Endodermal cell (in vitro differentiated cells): ENCODE measurements around the gene BCKDHB. TPM values are rescaled to one million over a fixed set of nuclear protein-coding genes. Genes with fewer than 3 reads are reported as not detected.

ENCODE experiments used
- DNase-seq: peaks from one replicate; pipeline ENCODE4 v3.0.0-alpha.2; 2017
- H3K27ac ChIP-seq: 2 replicates; pipeline ENCODE4 v1.5.1; 2013; ENCODE audit warnings: mild to moderate bottlenecking, low read depth, low read length, moderate library complexity
- H3K27me3 ChIP-seq: 2 replicates; pipeline ENCODE4 v1.6.1; 2013; ENCODE audit warnings: mild to moderate bottlenecking, low read length, moderate library complexity; ENCODE audit not compliant: insufficient read depth, control insufficient read depth, poor library complexity, severe bottlenecking
- H3K36me3 ChIP-seq: 2 replicates; pipeline ENCODE4 v1.7.0; 2013; ENCODE audit warnings: mild to moderate bottlenecking, low read length, moderate library complexity; ENCODE audit not compliant: control insufficient read depth, insufficient read depth
- H3K4me1 ChIP-seq: one replicate; pipeline ENCODE4 v1.7.0; 2013; ENCODE audit warnings: low read length; ENCODE audit not compliant: control insufficient read depth, insufficient read depth
- H3K4me3 ChIP-seq: 2 replicates; pipeline ENCODE4 v1.5.1; 2013; ENCODE audit warnings: mild to moderate bottlenecking, low read length, moderate library complexity
- H3K9ac ChIP-seq: 2 replicates; pipeline ENCODE4 v1.6.1; 2013; ENCODE audit warnings: mild to moderate bottlenecking, low read length, moderate library complexity; ENCODE audit not compliant: poor library complexity, severe bottlenecking; ENCODE audit errors: extremely low read depth
- H3K9me3 ChIP-seq: 2 replicates; pipeline ENCODE4 v1.6.1; 2013; ENCODE audit warnings: mild to moderate bottlenecking, low read length, moderate library complexity; ENCODE audit not compliant: control insufficient read depth
- H3K27ac Mint-ChIP-seq: 2 replicates; pipeline ENCODE4 v1.8.0; 2020; ENCODE audit warnings: mixed read lengths
- H3K27me3 Mint-ChIP-seq: 2 replicates; pipeline ENCODE4 v1.8.0; 2021; ENCODE audit warnings: mild to moderate bottlenecking, mixed read lengths; ENCODE audit not compliant: insufficient read depth
- H3K36me3 Mint-ChIP-seq: 2 replicates; pipeline ENCODE4 v1.8.0; 2020; ENCODE audit warnings: low read depth, mixed read lengths
- H3K4me1 Mint-ChIP-seq: 2 replicates; pipeline ENCODE4 v1.8.0; 2020; ENCODE audit warnings: mixed read lengths
- H3K4me3 Mint-ChIP-seq: 2 replicates; pipeline ENCODE4 v1.8.0; 2020; ENCODE audit warnings: mild to moderate bottlenecking, moderate library complexity, mixed read lengths
- H3K9me3 Mint-ChIP-seq: 2 replicates; pipeline ENCODE4 v1.8.0; 2020; ENCODE audit warnings: mild to moderate bottlenecking, mixed read lengths
- CTCF ChIP-seq: fragments of 200-600 bp; sonication (generic); conservative IDR thresholded peaks from 2 replicates; pipeline ENCODE4 v1.5.0; 2021; ENCODE audit warnings: antibody characterized with exemption, mild to moderate bottlenecking
- WGBS, 2 experiments: methylation state at CpG; one replicate each; pipeline versions ENCODE4 v1.1.5 to v1.1.7; 2013; ENCODE audit warnings: missing lambda C conversion rate in 2 of 2, mixed read lengths in 1 of 2; ENCODE audit not compliant: insufficient coverage in 1 of 2, insufficient read length in 1 of 2; 5-methylcytosine and 5-hydroxymethylcytosine counted together
- total RNA-seq, 2 donors: library from RNA; stranded (reverse); fragmentation: NEBNext Ultra II Directional in 1 of 2; extraction: Animal tissue kit (Norgen Biotek cat#: 25700) in 1 of 2; gene quantifications; 2 replicates in 1 of 2; 3 replicates in 1 of 2; pipeline ENCODE4 v1.2.1, GENCODE V29; 2021

The BCKDHB gene
- total RNA-seq, 2 donors from 2014 or later = 35.1 to 36.4 TPM

GRCh38 chr6:80183019-80183795 lies 76.7 kb downstream of the BCKDHB start:
- no peak for DNase-seq
- H3K4me3 ChIP-seq = no peak overlapping the region
- peaks cover 8% of the 10 kb centered on the region for H3K36me3 Mint-ChIP-seq
- no peaks in the 10 kb centered on the region for H3K36me3 ChIP-seq
- H3K4me3 Mint-ChIP-seq = no peak overlapping the region
- H3K27ac Mint-ChIP-seq = no peak overlapping the region
- WGBS, 2 experiments = 97 to 100% methylated on average over 1 to 3 of the region's 4 CpGs
- TF ChIP-seq CTCF = no peak
- no peaks in the 10 kb centered on the region for H3K4me1 ChIP-seq
- H3K4me1 Mint-ChIP-seq = peaks cover 27% of the 10 kb centered on the region
- peaks cover 4% of the 10 kb centered on the region for H3K9me3 ChIP-seq
- no peaks in the 10 kb centered on the region for H3K27me3 ChIP-seq
- no peak overlapping the region for H3K9ac ChIP-seq
- no peaks in the 10 kb centered on the region for H3K9me3 Mint-ChIP-seq
- H3K27me3 Mint-ChIP-seq = no peaks in the 10 kb centered on the region
- no peak overlapping the region for H3K27ac ChIP-seq

GRCh38 chr6:80185492-80185891 lies 79.0 kb downstream of the BCKDHB start:
- H3K27ac Mint-ChIP-seq = peak overlapping the region; percentile 38
- no peak for DNase-seq
- whole genome bisulfite sequencing, 2 experiments = 98% methylated on average over 2 of the region's 2 CpGs; no CpG with 5 or more reads in 1 of the 2 experiments

GRCh38 chr6:80186082-80186481 lies 79.6 kb downstream of the BCKDHB start:
- Mint-ChIP-seq H3K27ac (no peak overlapping the region), H3K27me3 (no peaks in the 10 kb centered on the region), H3K4me3 (no peak overlapping the region), H3K9me3 (no peaks in the 10 kb centered on the region), H3K36me3 (peaks cover 8% of the 10 kb centered on the region), H3K4me1 (peaks cover 27% of the 10 kb centered on the region)
- no peaks in the 10 kb centered on the region for H3K4me1 ChIP-seq
- H3K27ac ChIP-seq = no peak overlapping the region
- WGBS, 2 experiments = 80 to 95% methylated on average over 1 to 7 of the region's 7 CpGs
- H3K36me3 ChIP-seq = no peaks in the 10 kb centered on the region
- H3K4me3 ChIP-seq = no peak overlapping the region
- no peak overlapping the region for H3K9ac ChIP-seq
- peaks cover 4% of the 10 kb centered on the region for H3K9me3 ChIP-seq
- H3K27me3 ChIP-seq = no peaks in the 10 kb centered on the region
- peak; percentile 39 for DNase-seq
- TF ChIP-seq CTCF = no peak

More at GRCh38 chr6:80185492-80185891, 79.0 kb downstream of the BCKDHB start:
- Histone ChIP-seq H3K4me3 (peak overlapping the region; percentile 17), H3K4me1 (no peaks in the 10 kb centered on the region), H3K9me3 (peaks cover 4% of the 10 kb centered on the region), H3K9ac (no peak overlapping the region), H3K27me3 (no peaks in the 10 kb centered on the region), H3K27ac (no peak overlapping the region), H3K36me3 (no peaks in the 10 kb centered on the region)
- no peaks in the 10 kb centered on the region for H3K27me3 Mint-ChIP-seq
- H3K9me3 Mint-ChIP-seq = no peaks in the 10 kb centered on the region
- peaks cover 8% of the 10 kb centered on the region for H3K36me3 Mint-ChIP-seq
- no peak overlapping the region for H3K4me3 Mint-ChIP-seq
- TF ChIP-seq CTCF = no peak
- peaks cover 27% of the 10 kb centered on the region for H3K4me1 Mint-ChIP-seq
